Femur (tissue), 1 donor: ENCODE data around the gene TBC1D9.
"Not testable (repeated sequence)": the region's sequence is repeated elsewhere in the genome, so short reads cannot be mapped to it uniquely, and the experiment has no call there.

Experiments used
- DNase-seq: peaks from one replicate; pipeline ENCODE4 v3.0.0-alpha.2; 2017

The TBC1D9 gene

GRCh38 chr4:140752291-140753068 is 3.7 kb downstream of the TBC1D9 start:
- DNase-seq = no peak

- DNase-seq = no peak
Measured at GRCh38 chr4:140750470-140750869, 5.7 kb downstream of the TBC1D9 start.

GRCh38 chr4:140748171-140748570 is 8.0 kb downstream of the TBC1D9 start:
- DNase-seq = no peak

- not testable (repeated sequence) for DNase-seq
Measured at GRCh38 chr4:140746546-140746945, 9.6 kb downstream of the TBC1D9 start.

- DNase-seq = no peak
Measured at GRCh38 chr4:140744421-140744820, 11.8 kb downstream of the TBC1D9 start.

- DNase-seq = peak; percentile 25
Measured at GRCh38 chr4:140743194-140743931, 12.8 kb downstream of the TBC1D9 start.

GRCh38 chr4:140742838-140743193 is 13.4 kb downstream of the TBC1D9 start:
- DNase-seq = no peak

GRCh38 chr4:140740906-140741670 is 15.1 kb downstream of the TBC1D9 start:
- no peak for DNase-seq

- DNase-seq = no peak
Measured at GRCh38 chr4:140740422-140740821, 15.8 kb downstream of the TBC1D9 start.

GRCh38 chr4:140739971-140740370 is 16.2 kb downstream of the TBC1D9 start:
- no peak for DNase-seq

- DNase-seq = no peak
Measured at GRCh38 chr4:140738139-140738538, 18.0 kb downstream of the TBC1D9 start.

GRCh38 chr4:140736669-140737343 is 19.4 kb downstream of the TBC1D9 start:
- DNase-seq = no peak

GRCh38 chr4:140735779-140736391 is 20.3 kb downstream of the TBC1D9 start:
- DNase-seq = no peak

GRCh38 chr4:140735317-140735716 is 20.9 kb downstream of the TBC1D9 start:
- DNase-seq = no peak

GRCh38 chr4:140732780-140733179 is 23.4 kb downstream of the TBC1D9 start:
- DNase-seq = no peak

GRCh38 chr4:140729344-140730049 is 26.7 kb downstream of the TBC1D9 start:
- DNase-seq = no peak

- DNase-seq = no peak
Measured at GRCh38 chr4:140726776-140727500, 29.2 kb downstream of the TBC1D9 start.

GRCh38 chr4:140725556-140725955 is 30.6 kb downstream of the TBC1D9 start:
- no peak for DNase-seq

- DNase-seq = no peak
Measured at GRCh38 chr4:140724760-140725159, 31.4 kb downstream of the TBC1D9 start.

- DNase-seq = no peak
Measured at GRCh38 chr4:140720387-140721304, 35.5 kb downstream of the TBC1D9 start.
